Activated CD8-positive, alpha-beta T cell treated with anti-CD3 and anti-CD28 coated beads for 36 hours (primary cell): ENCODE results near the gene CSTF1. TPM values are rescaled to one million over a fixed set of nuclear protein-coding genes. Genes with fewer than 3 reads are reported as not detected.

Experiments
- ATAC-seq: fragments of 200-7000 bp; cut with Tn5 transposase; one replicate; pipeline ENCODE4 v1.10.0; 2021; ENCODE audit warnings: mild to moderate bottlenecking, moderate library complexity
- CTCF ChIA-PET: fragments of 350-600 bp; sonication (Branson Sonifier 250); formaldehyde crosslinking; loops from one replicate; lab custom pipeline; 2021; ENCODE audit warnings: antibody characterized with exemption; lab: Charles Lee
- POLR2A ChIA-PET: fragments of 350-600 bp; sonication (Branson Sonifier 250); formaldehyde crosslinking; loops from one replicate; lab custom pipeline; 2021; ENCODE audit warnings: antibody characterized with exemption; lab: Charles Lee
- DNase-seq: peaks from one replicate; pipeline ENCODE4 v3.0.0-alpha.2; 2020
- H3K27ac Mint-ChIP-seq: one replicate; pipeline ENCODE4 v1.8.0; 2021; ENCODE audit warnings: mild to moderate bottlenecking, mixed read lengths
- H3K27me3 Mint-ChIP-seq: one replicate; pipeline ENCODE4 v1.8.0; 2021; ENCODE audit warnings: mixed read lengths
- H3K36me3 Mint-ChIP-seq: one replicate; pipeline ENCODE4 v1.8.0; 2021; ENCODE audit warnings: low read depth, mixed read lengths
- H3K4me1 Mint-ChIP-seq: one replicate; pipeline ENCODE4 v1.8.0; 2021; ENCODE audit warnings: low read depth, mixed read lengths
- H3K4me3 Mint-ChIP-seq: one replicate; pipeline ENCODE4 v1.8.0; 2021; ENCODE audit warnings: mild to moderate bottlenecking, moderate library complexity, mixed read lengths
- H3K9me3 Mint-ChIP-seq: one replicate; pipeline ENCODE4 v1.8.0; 2021; ENCODE audit warnings: mixed read lengths
- intact Hi-C: fragments of 100-400 bp; cut with micrococcal nuclease; formaldehyde crosslinking; loops from one replicate; pipeline ENCODE4 v1.10.0; 2022
- total RNA-seq, 2 experiments: library from RNA; stranded (reverse); gene quantifications; one replicate each; pipeline ENCODE4 v1.2.3, GENCODE V29; 2021
- TF ChIP-seq, protein P1 (sequence below): fragments of 200-600 bp; IDR thresholded peaks from one replicate; pipeline ENCODE4 v1.8.0; 2022; ENCODE audit warnings: antibody characterized with exemption, mild to moderate bottlenecking

Gene CSTF1
- total RNA-seq, 2 experiments from 2014 or later = 63.4 to 66.2 TPM

DNA sequence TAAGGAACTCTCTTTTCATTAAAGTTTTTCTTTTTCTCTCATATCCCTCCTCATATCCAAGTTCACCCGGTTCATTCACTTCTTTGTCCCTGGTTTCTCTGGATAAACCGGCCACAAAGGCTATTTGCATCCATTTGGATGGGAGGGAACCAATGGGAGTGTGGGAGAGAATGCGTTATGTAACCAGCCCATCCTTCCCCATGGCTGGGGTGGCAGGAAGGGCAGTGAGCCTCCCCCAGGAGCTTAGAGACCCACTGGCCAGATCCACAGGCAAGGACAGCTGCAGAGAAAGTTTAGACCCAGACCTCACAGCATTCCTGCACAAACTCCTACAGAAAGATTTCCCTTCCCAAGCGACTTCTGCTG, 30.4 kb downstream of the CSTF1 start:
- ATAC-seq = no peak
- no peaks in the 10 kb centered on the region for H3K27me3 Mint-ChIP-seq
- H3K27ac Mint-ChIP-seq = peak overlapping the region; percentile 76
- ChIA-PET POLR2A (interaction anchor here (0.9 to 4.0 kb wide), 2 partner anchors 10 to 14 kb away, joined by 4 to 16 read pairs; partner anchors contain the start of gene CASS4), CTCF (interaction anchor here (1.2 to 3.8 kb wide), 4 partner anchors 10 to 17 kb away, joined by 3 to 17 read pairs (median 4); partner anchors contain the start of gene CASS4)
- no peak for DNase-seq
- H3K9me3 Mint-ChIP-seq = no peaks in the 10 kb centered on the region
- peaks cover 74% of the 10 kb centered on the region for H3K4me1 Mint-ChIP-seq
- no peak overlapping the region for H3K4me3 Mint-ChIP-seq
- intact Hi-C loops = no loop called here
- TF ChIP-seq, protein P1, sequence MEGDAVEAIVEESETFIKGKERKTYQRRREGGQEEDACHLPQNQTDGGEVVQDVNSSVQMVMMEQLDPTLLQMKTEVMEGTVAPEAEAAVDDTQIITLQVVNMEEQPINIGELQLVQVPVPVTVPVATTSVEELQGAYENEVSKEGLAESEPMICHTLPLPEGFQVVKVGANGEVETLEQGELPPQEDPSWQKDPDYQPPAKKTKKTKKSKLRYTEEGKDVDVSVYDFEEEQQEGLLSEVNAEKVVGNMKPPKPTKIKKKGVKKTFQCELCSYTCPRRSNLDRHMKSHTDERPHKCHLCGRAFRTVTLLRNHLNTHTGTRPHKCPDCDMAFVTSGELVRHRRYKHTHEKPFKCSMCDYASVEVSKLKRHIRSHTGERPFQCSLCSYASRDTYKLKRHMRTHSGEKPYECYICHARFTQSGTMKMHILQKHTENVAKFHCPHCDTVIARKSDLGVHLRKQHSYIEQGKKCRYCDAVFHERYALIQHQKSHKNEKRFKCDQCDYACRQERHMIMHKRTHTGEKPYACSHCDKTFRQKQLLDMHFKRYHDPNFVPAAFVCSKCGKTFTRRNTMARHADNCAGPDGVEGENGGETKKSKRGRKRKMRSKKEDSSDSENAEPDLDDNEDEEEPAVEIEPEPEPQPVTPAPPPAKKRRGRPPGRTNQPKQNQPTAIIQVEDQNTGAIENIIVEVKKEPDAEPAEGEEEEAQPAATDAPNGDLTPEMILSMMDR = no peak
- peaks cover 14% of the 10 kb centered on the region for H3K36me3 Mint-ChIP-seq

DNA sequence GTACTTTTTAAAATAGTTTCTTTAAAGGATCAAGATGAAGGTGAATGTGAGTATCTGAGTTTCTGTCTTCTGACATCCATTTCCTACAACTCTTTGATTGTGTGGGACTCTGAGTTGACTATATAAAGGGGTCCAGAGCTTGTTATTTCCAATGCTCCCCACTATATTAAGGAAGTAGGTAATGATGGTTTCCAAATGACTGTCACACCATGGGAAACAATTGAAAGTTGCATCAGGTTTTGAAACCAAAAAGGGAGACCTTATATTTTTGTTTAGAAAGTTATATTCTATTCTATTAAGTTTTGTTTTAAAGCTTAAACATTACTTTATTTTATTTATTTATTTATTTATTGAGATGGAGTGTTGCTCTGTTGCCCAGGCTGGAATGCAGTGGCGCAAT, 30.8 kb downstream of the CSTF1 start:
- no peak for DNase-seq
- intact Hi-C loops = no loop called here
- TF ChIP-seq, protein P1 = no peak
- peaks cover 10% of the 10 kb centered on the region for H3K36me3 Mint-ChIP-seq
- ChIA-PET CTCF (interaction anchor here (1.3 to 3.8 kb wide), 4 partner anchors 11 to 17 kb away, joined by 4 to 17 read pairs (median 5); partner anchors contain the start of gene CASS4), POLR2A (interaction anchor here (4.0 kb wide), 1 partner anchor 10 kb away, joined by 16 read pairs; the partner anchor contains the start of gene CASS4)
- no peaks in the 10 kb centered on the region for H3K27me3 Mint-ChIP-seq
- ATAC-seq = no peak
- H3K4me1 Mint-ChIP-seq = peaks cover 74% of the 10 kb centered on the region
- H3K4me3 Mint-ChIP-seq = no peak overlapping the region
- no peaks in the 10 kb centered on the region for H3K9me3 Mint-ChIP-seq
- H3K27ac Mint-ChIP-seq = peak overlapping the region; percentile 76

DNA sequence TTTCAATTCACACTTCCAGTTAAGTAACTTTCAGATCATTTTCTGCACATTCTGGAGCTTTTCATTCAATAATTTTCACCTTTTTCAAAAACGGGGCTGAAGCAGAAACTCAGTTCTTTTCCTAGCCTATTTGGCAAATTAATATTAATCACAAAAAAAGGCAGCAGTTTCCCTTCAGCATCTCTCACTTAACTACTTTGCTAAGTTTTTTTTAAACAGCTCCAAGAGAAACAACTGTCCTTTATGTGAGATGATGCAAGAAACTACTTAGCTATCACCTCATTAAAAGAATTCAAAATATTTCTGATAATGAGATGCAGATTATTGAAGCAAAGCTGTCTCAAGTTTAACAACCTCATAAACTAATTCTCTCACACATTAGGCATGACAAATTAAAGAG, 31.4 kb downstream of the CSTF1 start:
- ATAC-seq (no peak), DNase-seq (no peak)
- no peak overlapping the region for H3K27ac Mint-ChIP-seq
- H3K4me3 Mint-ChIP-seq = no peak overlapping the region
- H3K4me1 Mint-ChIP-seq = peaks cover 74% of the 10 kb centered on the region
- no peaks in the 10 kb centered on the region for H3K27me3 Mint-ChIP-seq
- H3K36me3 Mint-ChIP-seq = peaks cover 9% of the 10 kb centered on the region
- TF ChIP-seq, protein P1 = no peak
- ChIA-PET POLR2A (interaction anchor here (0.8 to 4.0 kb wide), 2 partner anchors 11 to 16 kb away, joined by 3 to 16 read pairs; partner anchors contain the start of gene CASS4), CTCF (interaction anchor here (1.1 to 3.8 kb wide), 6 partner anchors 8 to 31 kb away, joined by 3 to 17 read pairs (median 4); partner anchors contain the start of genes AURKA, CASS4 and CSTF1)
- intact Hi-C loops = no loop called here
- H3K9me3 Mint-ChIP-seq = no peaks in the 10 kb centered on the region

DNA sequence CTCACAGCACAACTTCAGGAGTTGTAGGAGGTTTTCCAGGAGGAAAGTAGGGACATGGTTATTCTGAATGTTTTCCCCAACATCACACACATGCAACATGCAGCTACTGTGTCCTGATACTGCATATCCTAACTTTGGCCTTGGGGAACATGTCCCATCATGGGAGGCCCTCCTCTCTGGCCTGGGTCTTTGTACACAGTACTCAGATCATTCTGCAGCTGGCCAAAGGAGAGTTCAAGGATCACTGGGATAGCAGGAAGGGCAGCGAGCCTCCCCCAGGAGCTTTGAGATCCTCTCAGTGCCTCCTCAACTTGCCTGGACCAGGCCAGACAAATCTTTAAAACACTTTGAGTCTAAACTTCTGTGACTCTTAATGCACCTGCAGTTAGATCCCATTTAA, 32.5 kb downstream of the CSTF1 start:
- ATAC-seq (no peak), DNase-seq (no peak)
- ChIA-PET POLR2A (interaction anchor here (0.8 to 4.0 kb wide), 3 partner anchors 9 to 15 kb away, joined by 3 to 16 read pairs (median 6); partner anchors contain the start of gene CASS4), CTCF (interaction anchor here (1.1 to 1.8 kb wide), 4 partner anchors 9 to 33 kb away, joined by 3 to 6 read pairs (median 4); partner anchors contain the start of genes AURKA, CASS4 and CSTF1)
- intact Hi-C loops = no loop called here
- Mint-ChIP-seq H3K4me3 (no peak overlapping the region), H3K4me1 (peaks cover 78% of the 10 kb centered on the region), H3K36me3 (peaks cover 9% of the 10 kb centered on the region), H3K9me3 (no peaks in the 10 kb centered on the region), H3K27me3 (no peaks in the 10 kb centered on the region), H3K27ac (peak overlapping the region; percentile 23)
- TF ChIP-seq, protein P1 = no peak

DNA sequence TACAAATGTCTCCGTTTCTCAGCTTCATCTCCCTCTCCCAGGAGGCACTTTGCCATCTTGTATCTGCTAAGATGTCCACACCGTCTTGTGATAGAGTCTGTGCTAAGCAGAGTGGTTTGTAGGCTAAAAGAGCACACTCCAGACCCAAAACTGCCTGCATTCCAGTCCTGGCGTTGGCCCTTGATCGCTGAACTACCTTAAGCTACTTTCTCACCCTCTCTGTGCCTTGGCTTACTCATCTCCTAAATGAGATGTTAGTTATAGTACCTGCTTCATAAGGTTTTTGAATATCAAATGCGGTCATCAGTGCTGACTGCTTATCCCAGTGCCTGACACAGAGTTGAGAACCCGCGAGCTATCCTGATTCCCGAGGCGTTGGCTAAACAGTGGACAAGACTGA, 33.6 kb downstream of the CSTF1 start:
- Mint-ChIP-seq H3K36me3 (peaks cover 5% of the 10 kb centered on the region), H3K4me3 (no peak overlapping the region), H3K9me3 (no peaks in the 10 kb centered on the region), H3K27me3 (no peaks in the 10 kb centered on the region), H3K4me1 (peaks cover 79% of the 10 kb centered on the region), H3K27ac (no peak overlapping the region)
- TF ChIP-seq, protein P1 = no peak
- DNase-seq = no peak
- intact Hi-C loops = no loop called here
- no peak for ATAC-seq
- ChIA-PET POLR2A (interaction anchor here (1.2 to 4.0 kb wide), 4 partner anchors 10 to 28 kb away, joined by 3 to 16 read pairs (median 5); partner anchors contain the start of gene CASS4), CTCF (interaction anchor here (1.6 kb wide), 1 partner anchor 14 kb away, joined by 6 read pairs; the partner anchor contains the start of gene CASS4)
